OCI-LY7 (cell line): ENCODE measurements around the gene TMA7B. TPM values are rescaled to one million over a fixed set of nuclear protein-coding genes. Genes with fewer than 3 reads are reported as not detected.
"Not testable (repeated sequence)": the region's sequence is repeated elsewhere in the genome, so short reads cannot be mapped to it uniquely, and the experiment has no call there.

ENCODE experiments used
- BruUV-seq: library from RNA; stranded (reverse); fragments of 400-500 nt; replicated peaks from 2 replicates; lab custom pipeline; 2021; lab: Mats Ljungman, UMichigan
- CTCF ChIA-PET: fragments of 300-600 bp; sonication (Branson Sonifier 250); formaldehyde crosslinking; loops from one replicate; lab custom pipeline; 2022; ENCODE audit warnings: antibody characterized with exemption; ENCODE audit not compliant: unreplicated experiment; lab: Charles Lee
- POLR2A ChIA-PET: fragments of 300-600 bp; sonication (Branson Sonifier 250); formaldehyde crosslinking; loops from one replicate; lab custom pipeline; 2022; ENCODE audit warnings: antibody characterized with exemption; lab: Charles Lee
- DNase-seq: peaks from one replicate; pipeline ENCODE4 v3.0.0-alpha.2; 2015; ENCODE audit warnings: low spot score
- H2AFZ ChIP-seq: fragments of 200-600 bp; sonication (generic), shearing (Covaris generic); 2 replicates; pipeline ENCODE4 v1.6.1; 2014; ENCODE audit warnings: mild to moderate bottlenecking, antibody characterized with exemption, low read length, moderate library complexity
- H3K27ac ChIP-seq: fragments of 200-600 bp; sonication (generic); 2 replicates; pipeline ENCODE4 v1.5.1; 2014; ENCODE audit warnings: mixed run types, low read depth, mild to moderate bottlenecking, moderate library complexity, low read length, inconsistent platforms; ENCODE audit not compliant: poor library complexity, severe bottlenecking
- H3K36me3 ChIP-seq: fragments of 200-600 bp; sonication (generic); 2 replicates; pipeline ENCODE4 v1.6.1; 2014; ENCODE audit warnings: mild to moderate bottlenecking, antibody characterized with exemption, low read length, moderate library complexity, mixed read lengths; ENCODE audit not compliant: insufficient read depth
- H3K4me1 ChIP-seq: fragments of 200-600 bp; sonication (generic); 2 replicates; pipeline ENCODE4 v1.5.1; 2014; ENCODE audit warnings: mild to moderate bottlenecking, low read length; ENCODE audit not compliant: insufficient read depth, poor library complexity, severe bottlenecking
- H3K4me2 ChIP-seq: fragments of 200-600 bp; sonication (generic); 2 replicates; pipeline ENCODE4 v1.6.1; 2014; ENCODE audit warnings: mild to moderate bottlenecking, low read length
- H3K4me3 ChIP-seq: fragments of 200-600 bp; sonication (generic); 2 replicates; pipeline ENCODE4 v1.5.1; 2014; ENCODE audit warnings: mild to moderate bottlenecking, low read depth, low read length; ENCODE audit not compliant: poor library complexity, severe bottlenecking
- H3K79me2 ChIP-seq: fragments of 200-600 bp; sonication (generic); 2 replicates; pipeline ENCODE4 v1.6.1; 2016; ENCODE audit warnings: low read depth, mild to moderate bottlenecking, low read length, moderate library complexity, mixed read lengths; ENCODE audit not compliant: insufficient read depth
- H3K9me2 ChIP-seq: fragments of 200-600 bp; sonication (generic); 2 replicates; pipeline ENCODE4 v1.6.1; 2016; ENCODE audit warnings: mild to moderate bottlenecking, low read length, mixed read lengths; ENCODE audit not compliant: insufficient read depth
- H3K9me3 ChIP-seq: fragments of 200-600 bp; sonication (generic); 2 replicates; pipeline ENCODE4 v1.6.1; 2014; ENCODE audit warnings: mild to moderate bottlenecking, mixed run types, low read length, mixed read lengths
- H4K20me1 ChIP-seq: fragments of 200-600 bp; sonication (generic); 2 replicates; pipeline ENCODE4 v1.6.1; 2014; ENCODE audit warnings: mild to moderate bottlenecking, antibody characterized with exemption, low read length, moderate library complexity, mixed read lengths; ENCODE audit not compliant: insufficient read depth
- EZH2phosphoT487 ChIP-seq: fragments of 200-600 bp; sonication (generic); IDR thresholded peaks from 2 replicates; pipeline ENCODE4 v1.6.1; 2018; ENCODE audit warnings: low read depth, borderline replicate concordance, mild to moderate bottlenecking, mixed run types, antibody characterized with exemption, low read length, moderate library complexity, mixed read lengths
- intact Hi-C: fragments of 100-400 bp; cut with micrococcal nuclease; formaldehyde crosslinking; loops from one replicate; pipeline ENCODE4 v1.10.0; 2022; ENCODE audit not compliant: unreplicated experiment
- total RNA-seq, 2 experiments: library from RNA; depleted of rRNA in 1 of 2; stranded (reverse); fragments of >200 nt in 1 of 2; shearing (Covaris generic) in 1 of 2; gene quantifications; 2 replicates each; pipeline ENCODE4 v1.2.3, GENCODE V29; 2014 to 2022
- TF ChIP-seq, protein P1 (sequence below): fragments of 200-600 bp; sonication (generic); conservative IDR thresholded peaks from 2 replicates; pipeline ENCODE4 v1.5.1; 2014; ENCODE audit warnings: mild to moderate bottlenecking, antibody characterized with exemption, low read length, moderate library complexity, mixed read lengths

The TMA7B gene
- total RNA-seq, 2 experiments from 2014 or later, result not detected

DNA sequence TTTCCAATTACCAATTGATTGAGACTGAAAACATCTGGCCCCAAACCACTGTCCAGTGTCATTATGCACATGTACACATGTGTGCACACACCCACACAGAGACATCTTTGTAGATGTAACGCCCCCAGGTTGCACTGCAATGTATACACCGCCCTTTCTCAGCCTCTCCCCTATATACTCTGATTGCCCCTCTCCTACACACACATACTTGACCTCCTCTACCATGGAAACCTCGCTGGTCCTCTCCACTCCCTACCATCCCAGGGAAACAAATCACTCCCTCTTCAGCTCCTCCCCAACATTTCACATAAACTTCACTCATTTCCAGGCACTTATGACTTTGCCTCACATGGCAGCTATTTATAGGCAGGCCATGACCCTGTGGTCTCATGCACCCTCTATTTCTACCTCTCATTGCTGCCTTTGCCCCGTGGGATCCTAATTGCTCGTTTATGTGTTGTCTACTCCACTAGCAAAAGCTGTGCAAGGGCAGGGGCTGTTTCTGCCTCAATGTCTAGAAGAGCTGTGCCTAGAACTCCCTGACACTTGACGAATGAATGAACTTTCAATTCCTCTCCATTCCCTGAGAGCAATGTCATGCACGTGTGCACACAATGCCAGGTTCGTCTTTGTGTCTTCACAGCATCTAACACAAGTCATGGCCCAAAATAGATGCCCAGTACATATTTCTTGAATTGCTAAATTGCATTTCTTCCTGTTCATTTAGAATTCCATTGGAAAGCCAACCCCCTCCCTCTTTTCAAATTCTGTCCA, 10.0 kb upstream of the TMA7B start:
- CTCF ChIA-PET, result no interaction called here
- Histone ChIP-seq H4K20me1 (no peaks in the 10 kb centered on the region), H3K36me3 (no peaks in the 10 kb centered on the region), H3K4me1 (peaks cover 59% of the 10 kb centered on the region), H3K9me3 (no peaks in the 10 kb centered on the region), H3K9me2 (no peaks in the 10 kb centered on the region), H3K4me2 (peak overlapping the region; percentile 65), H2AFZ (no peak overlapping the region), H3K79me2 (no peaks in the 10 kb centered on the region), H3K4me3 (peak overlapping the region; percentile 37), H3K27ac (peak overlapping the region; percentile 24)
- intact Hi-C loops, result loop anchor here (10.0 kb wide), 1 partner anchor 415 kb away; the partner anchor contains the start of gene RPS19BP1
- DNase-seq, result peak; percentile 87
- no TSS peak for BruUV-seq
- POLR2A ChIA-PET, result interaction anchor here (1.0 kb wide), 1 partner anchor 12 kb away, joined by 4 read pairs; no protein-coding TSS in a partner anchor
- TF ChIP-seq, protein P1, sequence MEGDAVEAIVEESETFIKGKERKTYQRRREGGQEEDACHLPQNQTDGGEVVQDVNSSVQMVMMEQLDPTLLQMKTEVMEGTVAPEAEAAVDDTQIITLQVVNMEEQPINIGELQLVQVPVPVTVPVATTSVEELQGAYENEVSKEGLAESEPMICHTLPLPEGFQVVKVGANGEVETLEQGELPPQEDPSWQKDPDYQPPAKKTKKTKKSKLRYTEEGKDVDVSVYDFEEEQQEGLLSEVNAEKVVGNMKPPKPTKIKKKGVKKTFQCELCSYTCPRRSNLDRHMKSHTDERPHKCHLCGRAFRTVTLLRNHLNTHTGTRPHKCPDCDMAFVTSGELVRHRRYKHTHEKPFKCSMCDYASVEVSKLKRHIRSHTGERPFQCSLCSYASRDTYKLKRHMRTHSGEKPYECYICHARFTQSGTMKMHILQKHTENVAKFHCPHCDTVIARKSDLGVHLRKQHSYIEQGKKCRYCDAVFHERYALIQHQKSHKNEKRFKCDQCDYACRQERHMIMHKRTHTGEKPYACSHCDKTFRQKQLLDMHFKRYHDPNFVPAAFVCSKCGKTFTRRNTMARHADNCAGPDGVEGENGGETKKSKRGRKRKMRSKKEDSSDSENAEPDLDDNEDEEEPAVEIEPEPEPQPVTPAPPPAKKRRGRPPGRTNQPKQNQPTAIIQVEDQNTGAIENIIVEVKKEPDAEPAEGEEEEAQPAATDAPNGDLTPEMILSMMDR, result no peak
- no peak for TF ChIP-seq EZH2phosphoT487

DNA sequence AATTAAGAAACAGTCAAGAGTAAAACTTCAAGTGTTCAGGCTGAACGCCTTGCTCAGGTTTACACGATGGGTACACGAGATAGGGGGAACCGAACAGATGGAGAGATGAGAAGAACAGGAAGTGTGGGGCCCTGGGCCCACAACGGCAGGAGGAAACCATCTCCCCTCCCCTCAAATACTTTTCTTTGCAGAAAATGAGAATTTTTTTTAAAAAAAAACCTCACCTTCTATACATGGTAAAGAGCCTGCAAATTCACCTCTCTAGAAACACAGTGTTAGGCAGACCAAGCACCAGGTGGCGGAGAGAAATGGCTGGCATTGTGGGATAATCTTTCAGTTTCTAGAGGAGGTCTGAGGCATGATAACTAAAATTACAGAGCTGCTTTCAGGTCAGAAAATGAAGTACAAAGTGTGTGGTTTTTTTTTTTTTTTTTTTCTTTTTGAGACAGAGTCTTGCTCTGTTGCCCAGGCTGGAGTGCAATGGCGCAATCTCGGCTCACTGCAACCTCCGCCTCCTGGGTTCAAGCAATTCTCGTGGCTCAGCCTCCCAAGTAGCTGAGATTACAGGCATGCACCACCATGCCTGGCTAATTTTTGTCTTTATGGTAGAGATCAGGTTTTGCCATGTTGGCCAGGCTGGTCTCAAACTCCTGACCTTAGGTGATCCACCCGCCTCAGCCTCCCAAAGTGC, 8.4 kb upstream of the TMA7B start:
- H3K4me1 ChIP-seq, result peaks cover 54% of the 10 kb centered on the region
- H3K9me3 ChIP-seq, H3K4me3 ChIP-seq, intact Hi-C loops, H4K20me1 ChIP-seq, CTCF ChIA-PET, H3K27ac ChIP-seq, POLR2A ChIA-PET, H3K36me3 ChIP-seq, H3K9me2 ChIP-seq, BruUV-seq, H2AFZ ChIP-seq, H3K79me2 ChIP-seq: not testable (repeated sequence)
- H3K4me2 ChIP-seq, result peak overlapping the region; percentile 65
- peak; percentile 56 for DNase-seq

DNA sequence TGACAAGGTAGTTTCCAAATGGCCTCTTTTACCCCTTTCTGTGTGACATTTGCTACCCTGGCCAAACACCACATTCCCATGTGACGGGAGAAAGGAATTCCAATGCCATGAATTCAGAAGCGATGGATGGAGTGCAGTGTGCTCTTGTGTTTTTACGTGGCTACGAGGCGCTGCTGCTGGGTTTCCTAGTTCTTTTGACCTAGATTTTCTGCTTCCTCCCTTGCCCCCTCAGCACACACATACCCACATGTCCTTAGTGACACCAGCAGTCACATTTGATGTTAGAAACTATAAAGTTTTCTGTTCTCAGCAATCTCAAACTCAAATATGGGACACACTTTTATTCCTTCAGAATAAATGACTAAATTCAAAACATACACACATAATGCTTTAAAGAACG, 7.8 kb upstream of the TMA7B start:
- Histone ChIP-seq H3K4me1 (peaks cover 54% of the 10 kb centered on the region), H3K79me2 (no peaks in the 10 kb centered on the region), H2AFZ (no peak overlapping the region), H3K36me3 (no peaks in the 10 kb centered on the region), H3K9me3 (no peaks in the 10 kb centered on the region), H3K4me3 (no peak overlapping the region), H3K4me2 (no peak overlapping the region), H4K20me1 (no peaks in the 10 kb centered on the region), H3K27ac (no peak overlapping the region), H3K9me2 (no peaks in the 10 kb centered on the region)
- DNase-seq, result no peak
- no peak for TF ChIP-seq EZH2phosphoT487
- TF ChIP-seq, protein P1, result no peak
- intact Hi-C loops, result no loop called here
- no TSS peak for BruUV-seq
- CTCF ChIA-PET, result no interaction called here
- POLR2A ChIA-PET, result no interaction called here
